Stimulated activated CD4-positive, alpha-beta T cell treated with anti-CD3 and anti-CD28 coated beads, TNF-alpha, amount 100 ng/mL, for 48 hours (primary cell): ENCODE data around the gene CLEC10A.
"Not testable (repeated sequence)": the region's sequence is repeated elsewhere in the genome, so short reads cannot be mapped to it uniquely, and the experiment has no call there.

Experiments used
- DNase-seq, 3 donors: peaks; one replicate each; pipeline ENCODE4 v3.0.0-alpha.2; 2020; ENCODE audit warnings: low read depth in 3 of 3

The CLEC10A gene

DNA sequence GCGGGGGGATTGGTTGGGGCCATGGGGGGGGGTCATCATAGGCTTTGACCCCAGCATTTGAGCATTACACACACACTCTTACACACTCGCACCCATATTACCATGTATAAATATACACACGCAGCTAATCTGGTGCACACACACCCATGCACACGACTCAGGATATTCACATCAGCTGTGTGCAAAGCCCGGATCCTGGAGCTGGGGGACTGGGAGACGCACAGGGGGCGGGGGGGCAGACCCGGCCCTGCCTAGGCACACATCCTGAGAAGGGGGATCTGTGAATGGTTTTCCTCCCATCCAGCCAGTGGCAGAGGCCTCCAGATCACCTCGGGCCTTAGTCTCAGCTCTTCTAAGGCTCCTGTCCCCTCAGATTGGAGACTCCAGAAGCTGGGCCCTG, 28.9 kb upstream of the CLEC10A start:
- DNase-seq = no peak

DNA sequence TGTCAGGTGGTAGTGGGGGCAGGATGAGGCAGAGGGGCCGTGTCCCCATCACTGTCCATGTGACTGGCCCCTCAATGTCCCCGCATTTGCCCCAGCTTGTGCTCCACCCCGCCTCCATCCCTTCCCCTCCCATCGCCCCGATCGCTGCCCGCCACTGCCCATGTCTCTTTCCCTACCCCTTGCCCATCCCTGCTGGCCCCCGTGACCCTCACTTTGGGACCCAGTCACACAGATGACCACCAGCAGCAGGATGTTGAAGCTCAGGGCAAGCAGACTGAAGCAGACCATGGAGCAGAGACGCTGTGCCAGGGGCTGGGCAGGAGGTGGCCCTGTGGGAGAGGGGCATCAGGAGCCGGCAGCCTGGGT, 28.5 kb upstream of the CLEC10A start:
- no peak for DNase-seq

DNA sequence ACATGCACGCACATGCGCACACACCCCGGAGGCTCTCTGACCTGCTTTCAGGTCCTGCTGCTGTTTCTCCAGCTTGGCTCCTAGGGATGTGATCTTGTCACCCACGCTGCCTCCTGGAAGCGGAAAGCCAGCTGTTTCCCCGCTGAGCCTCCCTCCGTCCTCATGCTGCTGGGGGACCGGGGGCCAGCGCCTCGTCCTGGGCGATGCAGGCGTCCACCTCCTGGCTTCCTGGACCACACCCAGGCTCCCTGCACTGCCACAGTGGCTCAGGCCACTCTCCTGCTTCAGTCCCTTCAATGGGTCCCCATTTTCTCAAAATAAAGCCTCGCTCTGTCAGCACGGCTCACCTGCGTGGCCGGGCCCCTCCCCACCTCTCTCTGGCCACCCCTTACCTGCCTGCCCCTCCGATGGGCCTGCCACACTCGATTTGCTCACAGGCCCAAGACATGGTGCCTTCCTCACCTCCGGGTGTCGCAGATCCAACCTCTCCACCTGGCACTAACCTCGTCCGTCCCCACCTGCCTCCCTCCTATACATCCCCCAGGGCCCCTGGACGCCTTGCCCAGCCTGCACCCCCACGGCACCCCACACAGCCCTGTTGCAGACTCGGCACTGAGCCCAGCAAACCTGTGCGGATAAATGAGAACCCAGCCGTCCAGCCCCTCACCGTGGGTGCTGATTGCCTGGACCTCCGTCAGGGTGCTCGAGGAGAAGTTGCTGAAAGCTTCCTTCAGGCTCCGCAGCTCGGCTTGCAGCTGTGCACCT, 27.9 kb upstream of the CLEC10A start:
- DNase-seq = no peak

DNA sequence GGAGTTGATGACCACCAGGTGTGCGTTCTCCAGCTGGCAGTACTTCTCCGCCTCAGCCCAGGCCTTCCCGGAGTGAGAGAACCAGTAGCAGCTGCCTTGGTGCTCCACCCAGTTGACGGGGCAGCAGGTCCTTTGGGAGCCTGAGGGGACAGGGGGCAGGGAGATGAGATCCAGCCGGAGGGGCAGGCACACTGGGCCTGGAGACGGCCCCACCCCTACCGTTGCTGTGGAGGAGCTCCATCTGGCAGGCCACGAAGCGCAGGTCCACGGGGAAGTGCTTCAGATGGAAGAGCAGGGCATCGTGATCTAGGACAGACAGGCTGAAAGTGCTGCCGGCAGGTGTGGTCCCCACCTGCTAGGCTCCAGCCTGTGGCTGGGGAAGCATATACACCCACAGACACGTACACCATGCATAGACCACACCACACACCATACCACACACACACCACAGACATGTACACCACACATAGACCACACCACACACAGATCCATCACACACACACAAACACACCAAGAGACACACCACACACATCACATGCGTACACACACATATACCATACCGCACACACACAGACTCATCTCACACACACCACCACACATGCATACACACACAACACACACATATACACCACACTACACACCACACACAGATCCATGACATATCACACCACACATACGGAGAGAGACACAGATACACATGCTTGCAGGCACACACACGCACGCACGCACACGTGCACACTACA, 27.1 kb upstream of the CLEC10A start:
- no peak for DNase-seq

- no peak for DNase-seq
These were observed 22.4 kb upstream of the CLEC10A start for GRCh38 chr17:7102421-7102820.

DNA sequence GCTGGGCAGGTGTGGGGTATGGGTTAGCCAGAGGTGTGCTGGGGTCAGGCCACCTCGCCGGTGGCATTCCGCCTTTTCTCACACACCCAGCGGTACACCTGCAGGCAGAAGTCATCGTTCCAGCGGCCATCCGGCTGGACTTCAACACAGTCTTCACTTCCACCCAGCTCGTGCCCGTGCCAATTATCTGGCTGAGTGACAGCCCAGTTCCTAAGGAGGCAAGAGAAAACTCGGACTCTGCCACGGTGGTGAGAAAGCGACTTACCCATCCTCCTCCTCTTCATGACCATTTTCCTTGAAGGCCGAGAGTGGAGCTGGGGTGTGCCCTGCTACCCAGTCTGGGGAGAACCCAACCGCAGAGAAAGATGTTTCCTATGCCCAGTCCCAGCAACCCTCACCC, 21.5 kb upstream of the CLEC10A start:
- DNase-seq = no peak

DNA sequence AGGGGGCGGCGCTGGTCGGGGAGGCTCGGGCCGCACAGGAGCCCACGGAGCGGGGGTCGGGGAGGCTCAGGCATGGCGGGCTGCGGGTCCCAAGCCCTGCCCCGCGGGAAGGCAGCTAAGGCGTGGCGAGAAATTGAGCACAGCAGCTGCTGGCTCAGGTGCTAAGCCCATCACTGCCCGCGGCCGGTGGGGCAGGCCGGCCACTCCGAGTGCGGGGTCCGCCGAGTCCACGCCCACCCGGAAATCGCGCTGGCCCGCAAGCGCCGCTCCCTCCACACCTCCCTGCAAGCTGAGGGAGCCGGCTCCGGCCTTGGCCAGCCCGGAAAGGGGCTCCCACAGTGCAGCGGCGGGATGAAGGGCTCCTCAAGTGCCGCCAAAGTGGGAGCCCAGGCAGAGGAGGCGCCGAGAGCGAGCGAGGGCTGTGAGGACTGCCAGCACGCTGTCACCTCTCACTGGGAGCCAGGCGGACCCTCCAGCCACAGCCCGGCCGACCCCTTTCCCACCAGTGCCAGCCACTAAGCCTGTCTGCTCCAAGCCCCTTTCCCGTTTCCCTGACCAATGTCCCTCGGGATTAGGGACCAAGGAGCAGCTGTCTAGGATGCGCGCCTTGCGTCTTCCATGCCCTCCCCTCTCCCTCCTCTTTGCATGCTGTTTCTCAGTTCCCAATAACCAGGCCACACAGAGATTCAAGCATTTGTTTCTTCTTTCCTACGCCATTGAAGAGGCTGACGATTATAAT, 20.8 kb upstream of the CLEC10A start:
- DNase-seq = not testable (repeated sequence)

DNA sequence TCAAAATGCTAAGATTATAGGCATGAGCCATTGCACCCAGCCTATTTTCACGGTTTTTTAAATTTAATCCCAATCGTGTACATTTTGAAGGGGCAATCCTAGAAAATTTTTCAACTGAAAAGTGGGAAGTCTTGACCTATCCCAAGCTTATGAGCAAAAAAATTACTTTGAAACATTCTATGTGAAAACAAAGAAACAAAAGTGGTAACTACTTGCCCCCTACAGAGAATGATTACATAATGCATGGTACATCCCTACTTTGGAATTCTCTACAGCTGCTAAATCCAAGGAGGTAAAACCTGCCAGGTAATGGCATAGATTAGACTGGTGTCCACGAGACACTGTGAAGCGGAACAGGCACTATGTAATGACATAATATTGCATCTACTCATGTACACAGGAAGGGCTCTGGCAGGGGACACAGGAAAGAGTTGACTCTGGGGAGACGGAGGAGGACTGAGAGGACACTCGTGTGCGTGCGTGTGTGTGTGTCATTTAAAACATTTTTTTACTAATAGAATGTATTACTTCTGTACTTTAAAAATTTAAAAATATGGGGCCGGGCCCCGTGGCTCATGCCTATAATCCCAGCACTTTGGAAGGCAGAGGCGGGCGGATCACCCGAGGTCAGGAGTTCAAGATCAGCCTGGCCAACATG, 18.9 kb upstream of the CLEC10A start:
- DNase-seq = no peak

DNA sequence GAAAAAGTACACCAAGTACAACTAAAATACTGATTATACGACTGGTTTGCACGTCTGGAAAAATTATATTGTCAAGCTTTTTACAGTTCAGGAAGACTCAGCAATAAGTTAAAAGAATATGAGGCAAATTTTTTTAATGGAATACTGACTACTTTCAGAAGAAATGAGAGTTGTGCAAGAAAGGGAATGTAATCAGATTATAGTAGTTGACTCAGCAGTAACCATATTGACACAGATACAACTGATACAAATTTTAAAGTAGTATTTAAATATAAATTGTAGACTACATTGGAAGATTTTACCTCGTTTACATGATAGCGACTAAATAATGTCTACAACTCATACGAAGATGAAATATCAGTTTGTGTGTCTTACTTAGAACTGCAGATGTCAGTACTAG, 17.9 kb upstream of the CLEC10A start:
- DNase-seq = no peak

GRCh38 chr17:7095625-7096024, 15.6 kb upstream of the CLEC10A start:
- no peak for DNase-seq

DNA sequence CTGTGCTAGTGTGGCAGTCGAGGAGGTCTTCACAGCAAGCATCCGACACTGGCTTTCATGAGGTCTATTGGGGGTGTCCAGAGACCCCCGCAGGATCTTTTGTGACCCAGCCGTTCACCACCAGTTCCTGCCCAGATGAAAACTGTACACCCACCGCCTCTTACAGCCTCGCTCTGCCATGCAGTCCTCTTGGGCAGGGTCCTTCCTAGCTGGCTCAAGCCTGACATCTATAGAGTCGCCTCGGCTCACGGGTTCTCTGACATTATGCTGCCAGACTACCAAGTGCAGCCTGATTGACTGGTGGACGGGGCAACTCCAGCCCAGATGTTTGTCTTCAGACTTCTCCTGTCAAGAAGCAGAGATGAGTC, 14.6 kb upstream of the CLEC10A start:
- DNase-seq = no peak

DNA sequence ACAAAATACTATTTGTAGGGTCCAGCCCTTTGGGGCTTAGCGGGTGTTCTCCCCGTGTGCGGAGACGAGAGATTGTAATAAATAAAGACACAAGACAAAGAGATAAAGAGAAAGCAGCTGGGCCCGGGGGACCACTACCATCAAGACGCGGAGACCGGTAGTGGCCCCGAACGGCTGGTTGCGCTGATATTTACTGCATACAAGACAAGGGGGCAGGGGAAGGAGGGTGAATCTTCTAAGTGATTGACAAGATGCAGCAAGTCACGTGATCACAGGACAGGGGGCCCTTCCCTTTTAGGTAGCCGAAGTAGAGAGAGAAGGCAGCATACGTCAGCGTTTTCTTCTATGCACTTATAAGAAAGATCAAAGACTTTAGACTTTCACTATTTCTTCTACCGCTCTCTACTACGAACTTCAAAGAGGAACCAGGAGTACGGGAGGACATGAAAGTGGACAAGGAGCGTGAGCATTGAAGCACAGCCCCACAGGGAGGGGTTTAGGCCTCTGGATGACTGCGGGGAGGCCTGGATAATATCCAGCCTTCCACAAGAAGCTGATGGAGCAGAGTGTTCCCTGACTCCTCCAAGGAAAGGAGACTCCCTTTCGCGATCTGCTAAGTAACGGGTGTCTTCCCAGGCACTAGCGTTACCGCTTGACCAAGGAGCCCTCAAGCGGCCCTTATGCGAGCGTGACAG, 11.4 kb upstream of the CLEC10A start:
- not testable (repeated sequence) for DNase-seq

- DNase-seq = not testable (repeated sequence)
These were observed 9.5 kb upstream of the CLEC10A start for GRCh38 chr17:7089570-7089969.

DNA sequence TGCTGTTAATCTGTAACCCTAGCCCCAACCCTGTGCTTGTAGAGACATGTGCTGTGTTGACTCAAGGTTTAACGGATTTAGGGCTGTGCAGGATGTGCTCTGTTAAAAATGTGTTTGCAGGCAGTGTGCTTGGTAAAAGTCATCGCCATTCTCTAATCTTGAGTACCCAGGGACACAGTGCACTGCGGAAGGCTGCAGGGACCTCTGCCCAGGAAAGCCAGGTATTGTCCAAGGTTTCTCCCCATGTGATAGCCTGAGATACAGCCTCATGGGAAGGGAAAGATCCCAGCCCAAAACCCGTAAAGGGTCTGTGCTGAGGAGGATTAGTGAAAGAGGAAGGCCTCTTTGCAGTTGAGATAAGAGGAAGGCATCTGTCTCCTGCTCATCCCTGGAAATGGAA, 8.4 kb upstream of the CLEC10A start:
- not testable (repeated sequence) for DNase-seq

DNA sequence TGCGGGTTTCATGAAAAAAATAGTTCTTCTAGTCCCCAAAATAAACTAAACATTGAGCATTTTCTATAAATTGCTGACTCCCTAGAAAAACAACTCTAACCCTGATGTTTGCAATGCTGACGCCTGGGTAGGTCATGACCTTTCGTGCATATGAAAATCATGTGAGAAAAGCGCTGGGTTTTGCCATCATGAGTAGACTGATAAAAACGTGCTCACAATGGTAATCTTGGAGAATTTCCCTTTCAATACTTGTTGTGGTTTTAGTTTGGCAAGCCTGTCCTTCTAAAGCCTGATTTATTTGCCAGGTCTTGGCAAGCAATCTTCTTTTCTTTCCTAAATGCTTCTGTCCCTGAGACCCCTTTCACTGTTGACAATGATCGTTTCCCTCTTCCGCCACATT, 4.0 kb upstream of the CLEC10A start:
- DNase-seq = no peak

GRCh38 chr17:7083592-7083991, 3.5 kb upstream of the CLEC10A start:
- no peak for DNase-seq

DNA sequence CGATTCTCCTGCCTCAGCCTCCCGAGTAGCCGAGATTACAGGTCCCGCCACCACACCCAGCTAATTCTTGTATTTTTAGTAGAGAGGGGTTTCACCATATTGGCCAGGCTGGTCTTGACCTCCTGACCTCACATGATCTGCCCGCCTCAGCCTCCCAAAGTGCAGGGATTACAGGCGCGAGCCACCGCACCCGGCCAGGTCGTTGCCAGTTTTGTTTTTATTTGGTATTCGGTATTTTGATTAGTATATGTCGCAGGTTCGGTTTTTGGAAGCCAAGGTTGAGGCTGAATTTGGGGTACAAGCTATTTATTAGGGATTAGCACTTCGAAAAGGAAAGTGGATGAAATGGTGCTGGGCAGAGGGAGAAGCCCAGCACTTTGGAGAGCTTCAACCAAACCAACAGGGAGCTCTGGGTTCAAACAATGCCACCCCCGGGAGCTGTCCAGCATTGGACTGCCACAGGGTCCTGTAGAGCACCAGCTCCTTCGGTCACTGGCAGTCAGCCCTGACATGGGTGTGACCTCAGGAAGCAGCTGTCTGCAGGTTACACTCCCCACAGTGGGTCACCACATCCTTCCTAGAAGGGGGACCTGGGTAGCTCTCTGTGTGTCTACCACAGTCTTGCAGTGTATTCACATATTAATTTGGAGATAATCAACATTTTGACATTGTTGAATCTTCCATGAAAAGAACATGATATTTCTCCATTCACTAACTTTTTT, 1.5 kb upstream of the CLEC10A start:
- no peak for DNase-seq

GRCh38 chr17:7080456-7081041, 498 bp upstream of the CLEC10A start:
- no peak for DNase-seq

DNA sequence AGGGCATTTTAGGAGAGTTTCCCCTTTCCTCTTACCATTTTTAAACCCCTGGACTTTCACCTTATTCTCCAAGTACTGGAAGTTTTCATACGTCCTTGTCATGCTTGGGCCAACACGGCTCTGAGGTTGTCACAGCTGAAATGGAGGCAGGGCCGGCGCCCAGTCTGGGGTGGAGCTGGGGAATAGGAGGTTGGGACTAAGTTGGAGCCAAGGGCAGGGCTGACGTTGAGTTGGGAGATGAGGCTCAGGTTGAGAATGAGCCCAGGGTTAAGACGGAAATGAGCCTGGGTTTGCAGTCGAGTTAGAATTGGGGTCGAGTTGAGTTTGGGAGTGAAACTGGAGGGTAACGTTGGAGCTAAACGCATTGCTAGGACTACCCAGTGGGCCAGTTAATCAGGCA, 1.3 kb downstream of the CLEC10A start:
- no peak for DNase-seq

GRCh38 chr17:7077911-7078546, 2.0 kb downstream of the CLEC10A start:
- DNase-seq = no peak
